Smooth muscle cell of the umbilical artery (primary cell): ENCODE measurements around the gene GOLGB1. TPM values are rescaled to one million over a fixed set of nuclear protein-coding genes. Genes with fewer than 3 reads are reported as not detected.

ENCODE experiments used
- total RNA-seq: library from RNA; depleted of rRNA; stranded (reverse); fragments of >200 nt; gene quantifications from 2 replicates; pipeline ENCODE4 v1.2.3, GENCODE V29; 2014

Gene GOLGB1
- 65.3 and 93.2 TPM in 2 replicates for total RNA-seq

GRCh38 chr3:121749276-121750086, at the start of gene GOLGB1:
Gene GOLGB1, minus strand, starts transcription at chr3:121749741. Its CDS starts 18,770 bp downstream, at chr3:121730971.

GRCh38 chr3:121660356-121661171, 89.0 kb downstream of the GOLGB1 start, which contains the start of gene HCLS1:
Gene HCLS1, minus strand, starts transcription at chr3:121660903. Its CDS starts 2,556 bp downstream, at chr3:121658347.

Other genes with a start within 250 kb of the GOLGB1 start
- gene POLQ, start 203.8 kb downstream of the GOLGB1 start, total RNA-seq: 0.59 and 5.7 TPM in 2 replicates
- not detected in 2 replicates for gene ARGFX, start 181.8 kb downstream of the GOLGB1 start, total RNA-seq
- gene FBXO40, start 156.4 kb downstream of the GOLGB1 start, total RNA-seq: not detected in 2 replicates
- gene HCLS1, start 88.8 kb downstream of the GOLGB1 start, total RNA-seq: 3.3 and 6.5 TPM in 2 replicates
- gene IQCB1, start 85.3 kb upstream of the GOLGB1 start, total RNA-seq: 13.4 and 28.0 TPM in 2 replicates
- 3.4 and 5.0 TPM in 2 replicates for gene EAF2, start 85.5 kb upstream of the GOLGB1 start, total RNA-seq
- 0.59 and 2.3 TPM in 2 replicates for gene SLC15A2, start 144.7 kb upstream of the GOLGB1 start, total RNA-seq